ENCODE data around the gene SCO1. TPM values are rescaled to one million over a fixed set of nuclear protein-coding genes. Genes with fewer than 3 reads are reported as not detected.

SCO1 gene
- total RNA-seq, 1 experiment from 2014 or later: 39.7 TPM

DNA sequence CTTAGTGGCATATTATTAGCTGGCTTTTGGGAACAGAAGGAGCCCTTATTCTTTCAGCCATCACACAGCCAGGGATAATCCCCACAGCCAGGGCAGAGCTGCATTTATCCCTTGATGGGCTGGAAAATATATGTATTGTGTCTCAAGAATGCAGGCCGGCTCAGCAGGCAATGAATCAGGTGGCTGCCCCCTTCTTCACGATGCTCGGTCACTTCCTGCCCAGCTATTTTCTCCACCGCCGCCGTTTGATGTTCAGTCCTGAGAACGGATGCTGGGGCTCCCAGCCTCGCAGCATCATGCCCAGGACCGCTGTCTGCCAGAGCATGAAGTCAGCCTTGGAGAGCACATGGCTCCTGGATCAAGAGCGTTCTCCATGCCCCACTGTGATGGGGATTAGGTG is 35.9 kb downstream of the SCO1 start:
- Histone ChIP-seq H3K27ac (ENCODE audit: low read length) (no peak overlapping the region), H4K20me1 (ENCODE audit: insufficient read depth, low read depth, low read length) (no peaks in the 10 kb centered on the region)

DNA sequence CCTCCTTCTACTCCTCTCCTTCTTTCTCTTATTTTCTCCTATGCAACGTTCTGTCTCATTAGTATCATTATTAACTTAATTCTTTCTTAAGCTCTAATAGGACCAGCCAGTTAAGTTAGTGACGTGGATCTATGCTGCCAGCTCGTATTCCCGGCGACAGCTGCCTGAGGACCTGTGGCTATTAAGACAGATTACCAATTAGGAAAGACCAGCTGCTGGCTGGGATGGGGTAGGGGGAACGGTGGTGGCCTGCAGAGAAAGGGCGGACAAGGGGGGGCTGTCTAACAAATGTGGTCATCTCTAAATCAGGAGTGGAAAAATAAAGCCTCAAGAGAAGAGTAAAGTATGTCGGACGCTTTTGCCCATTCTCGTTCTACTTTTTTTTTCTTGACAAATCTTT is 39.5 kb downstream of the SCO1 start:
- Histone ChIP-seq H3K4me2 (ENCODE audit: low read depth, low read length, poor library complexity, severe bottlenecking) (no peak overlapping the region), H3K9ac (ENCODE audit: low read length) (no peak overlapping the region), H3K36me3 (ENCODE audit: insufficient read depth, low read length) (no peaks in the 10 kb centered on the region), H3K9me2 (replicated peaks; ENCODE audit: insufficient read depth, low read length) (no peaks in the 10 kb centered on the region), H2AFZ (ENCODE audit: low read length) (no peak overlapping the region), H4K20me1 (ENCODE audit: insufficient read depth, low read depth, low read length) (no peaks in the 10 kb centered on the region), H3K4me3 (ENCODE audit: low read length) (no peak overlapping the region), H3K4me1 (ENCODE audit: low read length) (no peaks in the 10 kb centered on the region), H3K9me3 (ENCODE audit: low read length) (no peaks in the 10 kb centered on the region), H3K79me2 (ENCODE audit: low read length) (no peaks in the 10 kb centered on the region), H3K27me3 (ENCODE audit: low read length) (no peaks in the 10 kb centered on the region), H3K27ac (ENCODE audit: low read length) (no peak overlapping the region)
- DNase-seq: no peak

More for the DNA sequence above, 35.9 kb downstream of the SCO1 start:
- Histone ChIP-seq H3K36me3 (ENCODE audit: insufficient read depth, low read length) (no peaks in the 10 kb centered on the region), H3K9ac (ENCODE audit: low read length) (no peak overlapping the region), H3K79me2 (ENCODE audit: low read length) (no peaks in the 10 kb centered on the region), H3K27me3 (ENCODE audit: low read length) (no peaks in the 10 kb centered on the region), H3K4me1 (ENCODE audit: low read length) (no peaks in the 10 kb centered on the region), H3K4me3 (ENCODE audit: low read length) (no peak overlapping the region), H3K9me2 (replicated peaks; ENCODE audit: insufficient read depth, low read length) (no peaks in the 10 kb centered on the region), H3K9me3 (ENCODE audit: low read length) (no peaks in the 10 kb centered on the region), H3K4me2 (ENCODE audit: low read depth, low read length, poor library complexity, severe bottlenecking) (no peak overlapping the region), H2AFZ (ENCODE audit: low read length) (no peak overlapping the region)
- no peak for DNase-seq

DNA sequence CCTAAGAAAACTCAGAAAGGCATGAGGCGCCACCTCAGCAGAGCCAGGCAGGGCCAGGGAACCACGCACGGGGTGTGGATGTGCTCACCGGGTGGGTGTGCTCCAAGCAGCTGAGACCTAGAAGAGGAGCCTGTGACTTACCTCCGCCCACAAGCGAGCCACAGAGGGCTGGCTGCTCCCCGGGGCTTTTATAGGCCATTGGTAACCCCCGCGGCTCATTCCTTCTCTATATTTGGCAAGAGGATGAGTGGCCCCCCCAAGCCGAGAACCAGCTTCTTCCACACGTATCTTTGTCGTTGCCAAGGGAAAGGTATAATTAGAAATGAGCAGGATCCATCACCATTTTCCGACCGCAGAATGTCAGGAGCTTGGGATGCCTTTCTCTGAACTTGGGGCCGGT is 40.2 kb downstream of the SCO1 start, which contains the start of gene MYH3:
Gene MYH3 (minus strand): TSS at position 162 of the 400 bp plus-strand sequence. CDS start 2,245 bp downstream, outside the sequence.
- H3K4me3 ChIP-seq (ENCODE audit: low read length): no peak within 1 kb of the TSS
- H3K36me3 ChIP-seq (ENCODE audit: insufficient read depth, low read length): no peaks in the 10 kb centered on the region
- DNase-seq: no peak
- no peak within 1 kb of the TSS for H3K27ac ChIP-seq (ENCODE audit: low read length)
- H3K9me3 ChIP-seq (ENCODE audit: low read length): no peaks in the 10 kb centered on the region
- no peaks in the 10 kb centered on the region for H4K20me1 ChIP-seq (ENCODE audit: insufficient read depth, low read depth, low read length)
- H3K9ac ChIP-seq (ENCODE audit: low read length): no peak within 1 kb of the TSS
- H3K79me2 ChIP-seq (ENCODE audit: low read length): no peaks in the 10 kb centered on the region
- no peak within 1 kb of the TSS for H2AFZ ChIP-seq (ENCODE audit: low read length)
- no peaks in the 10 kb centered on the region for H3K27me3 ChIP-seq (ENCODE audit: low read length)
- no peaks in the 10 kb centered on the region for H3K4me1 ChIP-seq (ENCODE audit: low read length)
- H3K4me2 ChIP-seq (ENCODE audit: low read depth, low read length, poor library complexity, severe bottlenecking): no peak within 1 kb of the TSS
- H3K9me2 ChIP-seq (replicated peaks; ENCODE audit: insufficient read depth, low read length): no peaks in the 10 kb centered on the region

DNA sequence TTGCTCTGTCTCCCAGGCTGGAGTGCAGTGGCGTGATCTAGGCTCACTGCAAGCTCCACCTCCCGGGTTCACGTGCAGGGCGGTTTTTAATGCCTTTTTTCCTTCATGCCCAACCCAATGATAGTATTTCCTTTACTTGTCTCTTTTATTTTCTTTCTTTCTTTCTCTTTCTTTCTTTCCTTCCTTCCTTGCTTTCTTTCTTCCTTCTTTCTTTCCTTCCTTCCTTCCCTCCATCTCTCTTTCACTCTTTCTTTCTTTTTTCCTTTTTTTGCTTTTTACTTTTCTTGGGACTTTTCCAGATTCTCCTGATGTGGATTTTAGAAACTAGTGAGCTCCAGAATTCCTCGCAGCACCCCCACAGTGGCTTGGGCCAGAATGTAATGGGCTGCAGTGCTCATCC is 43.3 kb downstream of the SCO1 start:
- no peaks in the 10 kb centered on the region for H3K36me3 ChIP-seq (ENCODE audit: insufficient read depth, low read length)
- H2AFZ ChIP-seq (ENCODE audit: low read length): no peak overlapping the region
- no peak overlapping the region for H3K9ac ChIP-seq (ENCODE audit: low read length)
- H3K27me3 ChIP-seq (ENCODE audit: low read length): no peaks in the 10 kb centered on the region
- no peaks in the 10 kb centered on the region for H3K79me2 ChIP-seq (ENCODE audit: low read length)
- no peak overlapping the region for H3K4me2 ChIP-seq (ENCODE audit: low read depth, low read length, poor library complexity, severe bottlenecking)
- DNase-seq: no peak
- H3K4me1 ChIP-seq (ENCODE audit: low read length): no peaks in the 10 kb centered on the region
- no peak overlapping the region for H3K27ac ChIP-seq (ENCODE audit: low read length)
- no peaks in the 10 kb centered on the region for H3K9me2 ChIP-seq (replicated peaks; ENCODE audit: insufficient read depth, low read length)
- H3K4me3 ChIP-seq (ENCODE audit: low read length): no peak overlapping the region
- H3K9me3 ChIP-seq (ENCODE audit: low read length): no peaks in the 10 kb centered on the region
- H4K20me1 ChIP-seq (ENCODE audit: insufficient read depth, low read depth, low read length): no peaks in the 10 kb centered on the region

DNA sequence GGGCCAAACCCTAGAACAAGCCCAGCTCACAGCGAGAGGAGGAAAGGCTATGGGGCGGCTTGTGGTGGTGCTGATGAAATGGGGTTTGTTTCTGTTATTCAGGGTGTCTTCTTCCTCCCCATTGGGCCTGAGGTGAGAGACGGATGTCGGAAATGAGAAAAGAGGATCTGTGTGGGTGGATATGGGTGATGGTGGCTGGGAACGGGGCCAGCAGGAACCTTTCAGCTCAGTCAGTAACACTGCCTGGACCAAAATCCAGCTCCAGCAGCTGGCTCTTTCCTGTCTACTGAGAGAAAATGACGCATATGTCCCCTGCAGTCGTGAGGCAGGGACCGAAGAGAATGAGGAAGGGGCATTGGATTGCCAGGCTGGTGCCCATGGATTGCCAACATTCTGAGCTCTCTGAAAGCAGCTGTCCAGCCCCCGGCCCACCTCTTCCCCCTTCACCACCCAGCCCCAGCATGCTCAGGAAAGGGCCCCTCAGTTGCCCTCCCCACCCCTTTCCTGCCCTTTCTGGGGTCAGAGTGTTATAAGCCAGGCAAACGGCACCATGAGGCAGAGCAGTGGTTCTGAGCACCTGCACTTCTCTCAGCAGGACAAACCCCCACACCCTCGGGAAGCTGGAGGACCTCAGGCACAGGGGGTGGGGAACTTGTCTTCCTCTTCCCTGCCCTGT is 44.2 kb downstream of the SCO1 start:
- no peak for DNase-seq
- no peaks in the 10 kb centered on the region for H3K27me3 ChIP-seq (ENCODE audit: low read length)
- no peaks in the 10 kb centered on the region for H3K4me1 ChIP-seq (ENCODE audit: low read length)
- H3K9me2 ChIP-seq (replicated peaks; ENCODE audit: insufficient read depth, low read length): no peaks in the 10 kb centered on the region
- H3K4me3 ChIP-seq (ENCODE audit: low read length): no peak overlapping the region
- no peak overlapping the region for H3K9ac ChIP-seq (ENCODE audit: low read length)
- H3K79me2 ChIP-seq (ENCODE audit: low read length): no peaks in the 10 kb centered on the region
- H3K9me3 ChIP-seq (ENCODE audit: low read length): no peaks in the 10 kb centered on the region
- no peak overlapping the region for H2AFZ ChIP-seq (ENCODE audit: low read length)
- no peak overlapping the region for H3K4me2 ChIP-seq (ENCODE audit: low read depth, low read length, poor library complexity, severe bottlenecking)
- no peak overlapping the region for H3K27ac ChIP-seq (ENCODE audit: low read length)
- H3K36me3 ChIP-seq (ENCODE audit: insufficient read depth, low read length): no peaks in the 10 kb centered on the region
- no peaks in the 10 kb centered on the region for H4K20me1 ChIP-seq (ENCODE audit: insufficient read depth, low read depth, low read length)

DNA sequence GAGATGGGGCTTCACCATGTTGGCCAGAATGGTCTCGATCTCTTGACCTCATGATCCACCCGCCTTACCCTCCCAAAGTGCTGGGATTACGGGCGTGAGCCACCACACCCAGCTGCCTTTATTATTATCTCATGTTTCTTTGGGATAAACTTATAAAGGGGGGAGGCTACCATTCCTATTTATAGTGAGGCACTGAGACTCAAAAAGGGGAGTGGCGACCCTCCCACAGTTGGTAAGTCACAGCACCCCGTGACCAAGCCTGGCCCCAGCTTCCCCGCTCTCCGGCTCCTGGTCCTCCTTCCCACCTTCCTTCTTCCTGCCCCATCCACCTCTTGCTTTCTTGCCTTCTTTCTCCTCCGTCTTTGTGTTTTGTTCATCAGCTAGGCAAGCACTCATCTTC is 45.4 kb downstream of the SCO1 start:
- no peak for DNase-seq
- no peak overlapping the region for H3K4me2 ChIP-seq (ENCODE audit: low read depth, low read length, poor library complexity, severe bottlenecking)
- no peaks in the 10 kb centered on the region for H3K36me3 ChIP-seq (ENCODE audit: insufficient read depth, low read length)
- H2AFZ ChIP-seq (ENCODE audit: low read length): no peak overlapping the region
- H3K9ac ChIP-seq (ENCODE audit: low read length): no peak overlapping the region
- no peaks in the 10 kb centered on the region for H3K4me1 ChIP-seq (ENCODE audit: low read length)
- no peaks in the 10 kb centered on the region for H3K79me2 ChIP-seq (ENCODE audit: low read length)
- H3K27ac ChIP-seq (ENCODE audit: low read length): no peak overlapping the region
- H4K20me1 ChIP-seq (ENCODE audit: insufficient read depth, low read depth, low read length): no peaks in the 10 kb centered on the region
- no peaks in the 10 kb centered on the region for H3K27me3 ChIP-seq (ENCODE audit: low read length)
- H3K9me2 ChIP-seq (replicated peaks; ENCODE audit: insufficient read depth, low read length): no peaks in the 10 kb centered on the region
- no peaks in the 10 kb centered on the region for H3K9me3 ChIP-seq (ENCODE audit: low read length)
- no peak overlapping the region for H3K4me3 ChIP-seq (ENCODE audit: low read length)

DNA sequence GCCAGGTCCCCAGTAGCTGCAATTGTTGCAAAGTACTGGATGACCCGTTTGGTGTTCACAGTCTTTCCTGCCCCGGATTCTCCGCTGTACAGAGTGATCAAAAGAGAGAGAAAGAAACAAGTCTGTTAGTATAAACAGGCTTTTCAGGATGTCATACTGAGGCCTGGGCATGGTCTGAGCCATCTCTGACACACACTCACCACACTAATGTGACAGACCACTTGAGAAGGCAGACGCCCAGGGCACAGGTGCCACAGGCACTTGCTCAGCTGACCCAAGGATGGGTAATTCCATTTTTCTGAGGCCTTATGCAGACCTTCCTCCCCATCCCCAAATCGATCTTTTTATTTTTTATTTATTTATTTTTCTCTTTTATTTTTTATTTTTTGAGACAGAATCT is 47.7 kb downstream of the SCO1 start:
- Histone ChIP-seq H3K9me2 (replicated peaks; ENCODE audit: insufficient read depth, low read length) (no peaks in the 10 kb centered on the region), H3K9me3 (ENCODE audit: low read length) (no peaks in the 10 kb centered on the region), H3K27me3 (ENCODE audit: low read length) (no peaks in the 10 kb centered on the region), H4K20me1 (ENCODE audit: insufficient read depth, low read depth, low read length) (no peaks in the 10 kb centered on the region), H3K4me1 (ENCODE audit: low read length) (no peaks in the 10 kb centered on the region), H3K4me2 (ENCODE audit: low read depth, low read length, poor library complexity, severe bottlenecking) (no peak overlapping the region), H3K4me3 (ENCODE audit: low read length) (no peak overlapping the region), H3K79me2 (ENCODE audit: low read length) (no peaks in the 10 kb centered on the region), H3K9ac (ENCODE audit: low read length) (no peak overlapping the region), H2AFZ (ENCODE audit: low read length) (no peak overlapping the region), H3K27ac (ENCODE audit: low read length) (no peak overlapping the region), H3K36me3 (ENCODE audit: insufficient read depth, low read length) (no peaks in the 10 kb centered on the region)
- no peak for DNase-seq

DNA sequence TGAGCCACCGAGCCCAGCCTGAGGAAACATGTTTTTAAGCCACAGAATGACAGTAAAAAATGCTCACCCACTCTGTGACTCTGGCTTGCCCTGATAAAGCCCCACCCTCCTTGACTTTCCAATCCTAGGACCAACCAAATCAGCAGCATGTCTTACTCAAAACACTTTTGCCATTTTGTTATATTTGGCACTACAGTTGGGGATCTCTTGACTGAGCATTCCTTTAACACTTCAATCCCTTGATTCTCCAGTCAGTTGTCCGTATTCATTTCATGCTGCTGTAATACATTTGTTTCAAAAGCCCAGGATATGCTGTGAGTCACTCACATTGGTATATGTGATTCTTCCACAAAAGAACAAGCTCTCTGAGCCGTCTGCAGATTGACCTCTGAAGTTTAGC is 48.4 kb downstream of the SCO1 start:
- Histone ChIP-seq H3K9me3 (ENCODE audit: low read length) (no peaks in the 10 kb centered on the region), H3K4me2 (ENCODE audit: low read depth, low read length, poor library complexity, severe bottlenecking) (no peak overlapping the region), H3K79me2 (ENCODE audit: low read length) (no peaks in the 10 kb centered on the region), H3K9ac (ENCODE audit: low read length) (no peak overlapping the region), H3K36me3 (ENCODE audit: insufficient read depth, low read length) (no peaks in the 10 kb centered on the region), H2AFZ (ENCODE audit: low read length) (no peak overlapping the region), H4K20me1 (ENCODE audit: insufficient read depth, low read depth, low read length) (no peaks in the 10 kb centered on the region), H3K9me2 (replicated peaks; ENCODE audit: insufficient read depth, low read length) (no peaks in the 10 kb centered on the region), H3K4me3 (ENCODE audit: low read length) (no peak overlapping the region), H3K27ac (ENCODE audit: low read length) (no peak overlapping the region), H3K27me3 (ENCODE audit: low read length) (no peaks in the 10 kb centered on the region), H3K4me1 (ENCODE audit: low read length) (no peaks in the 10 kb centered on the region)
- DNase-seq: no peak

Measured in Karpas-422 (cell line).